Adrenal gland (tissue), 5 donors: ENCODE data around the gene HOXD4.

ENCODE experiments used
- CTCF ChIP-seq, 6 experiments: fragments of 450-650 bp in 4 of 6; fragments of 200-600 bp in 2 of 6; sonication (generic) in 1 of 6; IDR thresholded peaks; 1 replicate in 5 of 6; 2 replicates in 1 of 6; pipeline versions ENCODE4 v1.5.1 to v1.8.0; 2016 to 2021; ENCODE audit warnings: antibody characterized with exemption in 6 of 6, mild to moderate bottlenecking in 2 of 6, moderate library complexity in 1 of 6
- POLR2A ChIP-seq, 2 donors: fragments of 450-650 bp; IDR thresholded peaks; one replicate each; pipeline ENCODE4 v1.6.1; 2017; ENCODE audit warnings: antibody characterized with exemption in 2 of 2, mild to moderate bottlenecking in 2 of 2, moderate library complexity in 1 of 2
- donor health status: DM: no; HTN: no; CAD: no.

- TF ChIP-seq CTCF (IDR thresholded peaks at IDR 0.05) (no peak), POLR2A (IDR thresholded peaks at IDR 0.05) (no peak)
These were observed 3.4 kb downstream of the HOXD4 start for GRCh38 chr2:176154576-176155252.
